ENCODE measurements around the gene TEX12.
A peak's percentile ranks its signal among the peaks of the same experiment; 100 is the strongest.

Gene TEX12

DNA sequence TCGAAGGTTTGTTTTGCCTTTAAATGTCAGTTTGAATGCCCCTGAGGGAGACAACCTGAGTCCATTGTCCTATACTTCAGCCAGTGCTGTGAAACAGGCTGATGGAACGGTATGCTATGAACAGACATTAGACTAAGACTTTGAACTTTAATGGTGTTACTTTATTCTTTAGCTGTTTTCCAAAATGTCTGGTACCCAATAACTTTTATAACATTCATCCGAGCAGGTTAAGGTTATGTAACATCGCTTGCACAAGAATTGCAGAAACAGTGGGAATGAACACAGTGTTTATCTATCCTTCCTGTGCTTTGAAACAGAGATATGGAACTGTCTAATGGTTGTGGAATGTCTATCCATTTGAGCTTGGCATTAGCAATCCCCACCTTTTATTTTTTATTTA, 46.6 kb downstream of the TEX12 start:
- no peak for DNase-seq

DNA sequence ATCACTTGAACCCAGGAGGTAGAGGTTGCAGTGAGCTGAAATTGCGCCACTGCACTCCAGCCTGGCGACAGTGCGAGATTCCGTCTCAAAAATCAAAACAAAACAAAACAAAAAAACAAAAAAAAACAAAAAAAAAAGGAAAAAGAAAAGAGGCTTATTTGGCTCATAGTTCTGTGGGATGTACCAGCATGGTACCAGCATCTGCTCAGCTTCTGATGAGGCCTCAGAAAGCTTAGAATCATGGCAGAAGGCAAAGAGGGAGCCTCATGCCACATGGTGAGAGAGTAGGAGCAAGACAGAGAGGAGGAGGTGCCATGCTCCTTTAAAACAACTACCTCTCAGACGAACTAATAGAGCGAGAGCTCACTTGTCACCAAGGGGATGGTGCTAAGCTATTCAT, 48.4 kb downstream of the TEX12 start:
- no peak for DNase-seq

DNA sequence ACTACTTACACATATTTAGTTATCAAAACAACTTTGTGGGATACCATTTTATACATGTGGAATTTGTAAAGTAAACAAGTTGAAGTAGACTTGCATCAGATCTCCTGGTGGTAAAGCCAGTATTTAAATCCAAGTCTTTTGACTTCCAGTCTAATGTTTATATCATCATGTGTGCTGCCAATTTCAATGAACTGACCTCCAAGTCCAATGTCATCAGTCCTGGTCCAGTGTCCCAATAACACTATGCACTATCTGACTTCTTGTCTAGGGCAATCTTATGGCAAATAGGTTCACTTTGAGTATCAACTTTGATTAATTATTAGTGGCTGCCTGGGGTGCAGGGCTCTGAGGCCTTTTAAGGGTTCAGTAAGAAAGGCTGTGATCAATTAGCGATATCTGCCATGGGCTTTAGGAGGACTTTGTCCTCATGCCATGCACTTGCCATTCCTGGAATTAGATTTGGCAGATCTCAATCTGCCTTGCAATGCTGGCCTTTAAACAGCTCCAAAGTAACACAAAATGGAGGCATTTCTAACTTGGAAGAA, 49.5 kb downstream of the TEX12 start:
- no peak for DNase-seq

DNA sequence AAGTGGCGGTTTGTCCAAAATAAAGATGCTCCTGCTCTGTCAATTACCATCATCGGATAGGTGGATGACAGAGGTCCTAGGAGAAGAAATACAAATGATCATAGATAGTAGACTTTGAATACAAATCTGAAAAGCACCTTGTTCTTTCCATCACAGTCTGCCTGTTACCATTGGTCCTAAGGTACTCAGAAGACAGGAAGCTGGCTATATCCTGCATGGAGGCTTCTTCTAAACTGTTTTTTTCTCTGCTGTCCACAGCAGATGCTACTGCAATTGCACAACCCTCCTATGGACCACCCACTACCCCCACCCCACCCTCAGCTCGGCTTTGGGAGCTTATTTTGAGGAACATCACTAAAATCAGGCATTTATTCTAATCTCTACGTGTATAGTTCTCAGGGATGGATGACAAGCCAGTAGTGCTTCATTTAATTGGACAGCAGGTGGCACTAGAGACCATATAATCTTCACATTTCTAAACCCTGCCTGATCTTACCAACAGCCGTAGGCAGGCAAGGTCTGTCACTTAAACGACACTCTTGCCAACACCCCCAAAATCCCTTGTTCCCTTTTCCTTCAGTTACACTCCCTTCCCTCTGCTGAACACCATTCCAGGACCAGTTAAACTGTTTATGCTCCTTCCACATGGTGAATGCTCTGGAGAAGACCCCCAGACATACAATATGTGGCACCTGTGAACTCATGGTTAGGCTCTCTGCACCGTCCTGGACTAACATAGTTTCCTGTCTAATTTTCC, 52.5 kb downstream of the TEX12 start:
- DNase-seq = peak; percentile 11

DNA sequence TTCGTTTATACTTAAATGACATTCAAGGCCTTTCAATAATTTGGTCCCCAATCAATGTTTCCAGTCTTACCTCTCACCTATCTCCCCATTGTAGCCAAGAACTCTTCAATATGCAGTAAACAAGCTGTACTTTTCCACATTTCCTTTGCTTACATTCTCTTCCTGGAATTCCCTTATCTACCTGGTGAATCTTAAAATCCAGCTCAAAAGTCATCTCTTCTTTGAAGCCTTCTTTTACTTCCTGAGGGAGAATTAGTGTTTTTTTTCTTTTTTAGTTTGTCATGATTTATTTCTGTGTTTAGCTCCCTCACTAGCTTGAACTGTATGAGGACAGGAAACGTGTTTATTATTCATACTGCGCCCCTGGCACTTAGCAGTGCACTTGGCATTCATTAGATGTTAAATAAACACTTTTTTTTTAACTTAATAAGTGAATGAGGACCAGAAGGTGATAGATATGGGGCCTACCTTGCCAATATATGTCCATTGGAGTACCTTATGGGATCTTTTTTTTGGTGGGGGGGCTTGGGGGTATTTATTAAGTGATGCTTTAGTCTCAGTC, 54.2 kb downstream of the TEX12 start:
- DNase-seq = no peak
